Measurements from ENCODE around the gene CFAP141.

The CFAP141 gene

DNA sequence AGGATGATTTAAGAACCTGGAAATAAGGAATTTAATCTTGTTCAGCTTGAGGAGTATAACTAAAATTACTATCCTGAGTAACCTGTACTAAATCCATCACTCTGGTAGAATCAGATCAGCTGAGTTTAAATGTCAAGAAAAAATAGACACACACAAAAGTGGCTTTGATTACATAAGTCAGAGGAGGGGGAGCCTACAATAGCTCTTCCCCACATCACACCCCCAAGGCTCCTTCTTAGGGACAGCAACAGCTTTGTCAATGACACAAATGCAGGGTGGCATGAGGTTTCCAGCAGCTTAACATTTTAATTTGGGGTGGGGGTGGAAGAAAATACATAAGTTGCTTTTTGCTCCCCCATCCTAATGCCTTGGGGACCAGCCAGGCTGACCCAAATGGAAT, 38.7 kb downstream of the CFAP141 start:
- no peak for DNase-seq

- DNase-seq = no peak
Measured at GRCh38 chr1:154166207-154166606, 39.9 kb downstream of the CFAP141 start.

DNA sequence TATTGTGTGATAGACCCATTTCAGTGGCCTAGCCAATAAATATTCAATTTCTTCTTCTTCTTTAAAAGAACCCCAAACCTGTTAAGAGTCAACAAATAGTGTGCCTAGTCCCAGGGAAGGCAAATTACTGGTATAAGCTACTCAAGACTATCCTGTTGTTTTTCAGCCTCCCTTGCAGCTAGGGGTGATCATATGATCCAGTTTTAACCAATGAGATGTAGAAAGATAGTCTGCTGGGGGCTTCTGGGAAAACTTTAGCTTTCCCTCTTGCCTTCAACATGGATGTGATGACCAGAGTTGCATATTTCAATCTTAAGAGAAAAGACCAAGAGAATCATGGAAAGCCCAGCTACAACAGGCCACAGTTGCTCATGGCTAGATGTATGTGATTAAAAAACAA, 46.6 kb downstream of the CFAP141 start:
- no peak for DNase-seq

GRCh38 chr1:154158307-154159125, 47.6 kb downstream of the CFAP141 start:
- DNase-seq = no peak

DNA sequence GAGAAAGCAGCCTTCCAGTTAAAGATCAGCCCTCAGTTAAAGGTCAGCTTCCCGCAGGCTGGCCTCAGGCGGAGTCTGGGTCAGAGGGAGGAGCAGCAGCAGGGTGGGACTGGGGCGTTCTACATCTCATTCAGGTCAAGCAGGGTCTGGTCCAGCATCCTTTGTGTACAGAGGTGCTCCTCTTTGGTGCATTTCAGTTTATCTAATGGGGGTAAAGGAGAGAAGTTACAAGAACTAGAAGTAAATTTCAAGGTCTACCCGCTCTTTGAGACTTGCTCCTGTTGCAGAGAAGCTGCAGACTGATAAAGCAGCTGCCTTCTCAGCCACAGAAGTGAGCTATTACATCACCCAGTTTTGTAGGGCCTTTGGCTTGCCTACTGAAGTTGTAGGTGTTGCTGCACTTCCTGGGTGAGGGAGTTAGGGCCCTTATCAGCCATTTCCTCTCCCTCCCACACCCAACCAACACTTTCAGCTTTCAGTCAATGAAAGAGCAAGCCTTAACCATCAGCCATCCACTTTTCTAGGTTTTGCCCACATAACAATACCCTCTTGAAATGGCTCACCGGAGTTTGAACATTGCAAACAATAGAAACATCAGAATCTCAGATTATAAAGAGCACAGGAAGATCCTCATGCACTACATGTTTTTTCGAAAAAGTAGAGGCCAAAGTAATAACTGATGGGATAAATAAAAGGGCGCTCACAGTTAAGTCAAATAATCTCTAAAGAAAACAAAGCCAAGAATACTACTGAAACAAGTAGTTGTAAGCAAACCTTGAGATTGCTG, 48.4 kb downstream of the CFAP141 start:
- DNase-seq = no peak

DNA sequence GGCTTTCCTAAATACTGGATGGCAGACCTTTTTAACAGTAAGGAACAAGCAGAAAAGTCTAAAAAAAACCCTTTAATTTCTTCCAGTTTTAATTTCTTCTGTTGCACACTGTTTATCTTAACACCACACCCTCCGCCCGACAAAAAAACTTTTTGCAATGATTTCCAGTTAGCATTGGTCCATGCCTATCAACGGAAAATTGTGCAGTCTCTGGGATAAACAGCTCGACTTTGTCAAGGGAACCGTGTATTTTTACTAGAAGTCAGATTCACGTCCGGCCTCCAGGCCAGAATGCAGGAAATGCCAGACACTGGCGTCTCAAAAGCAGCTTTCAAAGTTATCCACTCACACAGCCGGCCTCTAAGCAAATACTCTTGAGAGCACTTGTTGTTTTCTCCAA, 50.9 kb downstream of the CFAP141 start:
- DNase-seq = no peak

DNA sequence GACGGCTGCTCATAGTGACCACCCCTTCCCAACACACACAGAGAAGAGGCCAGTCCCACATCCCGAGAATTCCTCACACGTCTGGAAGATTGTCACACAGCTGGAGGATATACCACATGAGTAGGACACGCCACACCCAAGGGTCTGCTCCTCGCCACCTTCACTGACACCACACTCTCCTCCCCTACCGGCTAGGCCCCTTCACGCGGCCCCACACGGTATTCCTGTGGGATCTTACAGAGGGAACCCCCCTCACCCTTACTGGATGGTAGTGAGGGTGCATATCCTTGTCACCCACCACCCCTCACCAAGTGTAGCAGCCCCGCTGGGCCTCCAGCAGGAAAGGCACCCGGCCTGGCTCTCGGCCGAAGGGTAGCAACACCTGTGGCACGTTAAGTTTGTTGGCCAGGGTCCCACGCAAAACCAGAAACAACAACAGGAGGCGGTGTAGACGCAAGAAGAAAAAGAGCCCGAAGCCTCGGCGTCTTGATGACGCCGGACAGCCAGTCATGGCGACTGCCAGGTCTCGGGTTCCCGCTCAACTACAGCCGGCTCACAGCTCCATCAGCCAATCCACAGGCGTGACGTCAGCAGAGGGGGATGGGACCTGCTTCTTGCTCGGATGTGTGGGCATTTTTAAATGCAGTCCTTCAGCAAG, 51.5 kb downstream of the CFAP141 start, which contains the start of gene NUP210L:
NUP210L (minus strand) TSS at position 540 of the 658 bp plus-strand sequence.
- DNase-seq = no peak

DNA sequence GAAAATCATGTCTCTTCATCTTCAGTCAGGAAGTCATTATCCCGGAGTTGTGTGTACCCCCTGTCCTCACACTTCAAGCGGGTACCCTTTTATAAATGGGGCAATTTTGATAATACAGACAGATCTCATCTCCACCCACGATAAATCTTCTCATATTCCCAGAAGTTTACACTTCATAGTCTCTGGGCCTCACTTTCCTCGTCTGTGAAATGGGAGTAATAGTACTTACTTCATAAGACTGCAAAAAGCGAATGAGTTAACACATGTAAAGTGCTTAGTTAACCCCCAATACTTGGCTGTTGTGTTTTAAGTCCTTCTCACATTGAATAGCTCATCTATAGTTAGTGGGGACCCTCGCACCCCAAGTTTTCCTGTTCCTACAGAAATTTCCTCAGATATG, 52.1 kb downstream of the CFAP141 start:
- no peak for DNase-seq

DNA sequence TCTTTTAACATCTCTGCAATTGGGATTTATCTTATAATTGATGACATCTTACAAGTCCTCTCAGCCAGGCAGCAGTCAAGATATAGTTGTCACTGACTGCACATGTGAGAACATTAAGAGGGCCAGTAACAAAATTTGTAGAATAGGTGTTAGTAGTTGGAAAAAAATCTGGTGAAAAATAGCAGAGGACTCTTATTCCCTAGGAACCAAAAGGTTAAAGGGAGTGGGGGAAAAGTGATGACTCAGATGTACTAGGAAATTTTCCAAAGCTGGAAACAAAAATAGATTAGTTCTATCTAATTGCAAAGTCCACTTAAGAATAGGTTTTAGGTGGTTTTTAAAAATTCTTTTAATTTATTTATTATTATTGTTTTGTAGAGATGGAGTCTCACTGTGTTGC, 54.8 kb downstream of the CFAP141 start:
- no peak for DNase-seq
